Thymus (tissue), 14 donors: ENCODE measurements around the gene ZBTB7B. TPM values are rescaled to one million over a fixed set of nuclear protein-coding genes. Genes with fewer than 3 reads are reported as not detected.

ENCODE experiments used
- DNase-seq, 9 donors: peaks; one replicate each; pipeline ENCODE4 v3.0.0-alpha.2; 2013; ENCODE audit warnings: low spot score in 9 of 9, low read depth in 6 of 9, missing footprints in 1 of 9
- H3K27ac ChIP-seq, 2 donors: one replicate each; pipeline ENCODE4 v1.5.1; 2013; ENCODE audit warnings: control low read depth in 1 of 2, low read depth in 1 of 2, low read length in 1 of 2, mild to moderate bottlenecking in 1 of 2, moderate library complexity in 1 of 2
- H3K27me3 ChIP-seq, 2 donors: one replicate each; pipeline ENCODE4 v1.5.1; 2013; ENCODE audit warnings: low read length in 1 of 2; ENCODE audit not compliant: control insufficient read depth in 2 of 2, insufficient read depth in 1 of 2
- H3K36me3 ChIP-seq, 2 donors: one replicate each; pipeline ENCODE4 v1.5.1; 2013; ENCODE audit warnings: low read length in 1 of 2, mild to moderate bottlenecking in 1 of 2, moderate library complexity in 1 of 2; ENCODE audit not compliant: control insufficient read depth in 2 of 2, insufficient read depth in 2 of 2
- H3K4me1 ChIP-seq, 2 donors: one replicate each; pipeline ENCODE4 v1.5.1; 2013; ENCODE audit warnings: low read length in 2 of 2; ENCODE audit not compliant: control insufficient read depth in 2 of 2, insufficient read depth in 2 of 2
- H3K4me3 ChIP-seq, 2 donors: one replicate each; pipeline ENCODE4 v1.5.1; 2013; ENCODE audit warnings: low read length in 2 of 2, control low read depth in 1 of 2, mild to moderate bottlenecking in 1 of 2
- H3K9me3 ChIP-seq, 2 donors: one replicate each; pipeline ENCODE4 v1.5.1; 2013; ENCODE audit warnings: low read length in 1 of 2, mild to moderate bottlenecking in 1 of 2; ENCODE audit not compliant: control insufficient read depth in 2 of 2, insufficient read depth in 1 of 2
- WGBS: extraction: QIAGEN DNeasy Blood & Tissue Kit; methylation state at CpG from one replicate; pipeline ENCODE4 v1.1.7; 2013; 5-methylcytosine and 5-hydroxymethylcytosine counted together
- long read RNA-seq, 10 donors: transcript quantifications; one replicate each; lab custom pipeline, GENCODE V29; 2026
- polyA plus RNA-seq: library from polyadenylated mRNA; stranded (reverse); fragments of 200-250 nt; gene quantifications from one replicate; pipeline ENCODE4 v1.2.3, GENCODE V29; 2013
- total RNA-seq: library from RNA; stranded (reverse); fragments of 120-200 nt; gene quantifications from one replicate; pipeline ENCODE4 v1.2.4, GENCODE V29; 2013
- donor health status: healthy.

ZBTB7B gene
- total RNA-seq (12.1 TPM), polyA plus RNA-seq (21.9 TPM)
- long read RNA-seq, donor 1 = 0 reads
- long read RNA-seq, donor 2, partial matches to known transcripts = 0 of 13 reads
- long read RNA-seq, donor 2, other reads (novel, unspliced or antisense) = 5 of 13 reads
- long read RNA-seq, donor 3, partial matches to known transcripts = 0 of 2 reads
- long read RNA-seq, donor 3, other reads (novel, unspliced or antisense) = 0 of 2 reads
- long read RNA-seq, donor 4, partial matches to known transcripts = 0 of 3 reads
- long read RNA-seq, donor 4, other reads (novel, unspliced or antisense) = 0 of 3 reads
- long read RNA-seq, donor 5, partial matches to known transcripts = 21 of 28 reads
- long read RNA-seq, donor 5, other reads (novel, unspliced or antisense) = 0 of 28 reads
- long read RNA-seq, donor 6, partial matches to known transcripts = 0 of 1 reads
- long read RNA-seq, donor 6, other reads (novel, unspliced or antisense) = 0 of 1 reads
- long read RNA-seq, donor 7, partial matches to known transcripts = 9 of 10 reads
- long read RNA-seq, donor 7, other reads (novel, unspliced or antisense) = 0 of 10 reads
- long read RNA-seq, donor 8 = 0 reads
- long read RNA-seq, donor 9, partial matches to known transcripts = 0 of 2 reads
- long read RNA-seq, donor 9, other reads (novel, unspliced or antisense) = 0 of 2 reads
- long read RNA-seq, donor 10, partial matches to known transcripts = 0 of 2 reads
- long read RNA-seq, donor 10, other reads (novel, unspliced or antisense) = 0 of 2 reads

DNA sequence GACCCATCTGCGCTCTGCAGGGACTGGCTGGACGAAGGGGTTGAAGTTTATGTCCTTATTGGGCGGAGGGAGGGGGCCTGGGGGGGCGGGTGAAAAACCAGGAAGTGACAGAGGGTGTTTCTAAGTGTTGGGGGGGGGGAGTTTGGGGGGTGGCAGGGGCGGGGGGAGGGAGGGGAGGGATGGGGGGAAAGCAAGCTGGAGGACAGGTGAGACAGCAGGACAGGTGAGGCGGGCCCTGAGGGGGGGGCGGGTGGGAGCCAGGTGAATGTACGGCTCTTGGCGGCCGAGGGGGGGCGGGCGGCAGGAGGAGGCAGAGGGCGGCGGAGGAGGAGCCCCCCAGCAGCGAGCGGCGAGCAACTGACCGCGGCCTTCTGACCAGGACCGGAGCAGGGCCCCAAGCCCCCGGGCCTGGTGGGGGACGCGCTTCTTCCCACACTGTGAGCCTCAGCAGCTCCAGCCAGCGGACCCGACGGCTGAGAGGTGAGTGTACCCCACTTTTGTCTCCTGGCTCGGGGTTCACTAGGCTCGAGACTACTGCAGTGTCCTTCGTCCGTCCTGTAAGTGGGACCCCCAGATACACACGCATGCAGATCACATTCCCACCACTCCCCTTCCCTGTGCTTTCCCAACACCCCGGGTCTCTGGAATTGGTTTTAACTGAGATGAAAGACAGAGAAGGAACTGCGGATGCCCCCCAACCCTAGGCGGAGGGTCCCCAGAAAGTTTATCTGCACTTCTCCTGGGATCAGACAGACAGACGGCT, at the start of gene ZBTB7B:
Gene ZBTB7B (plus strand): TSS at position 339 of the 763 bp plus-strand sequence. CDS start 11,859 bp downstream, outside the sequence.
- peaks cover 0 to 19% of the 10 kb centered on the region in 2 donors for H3K9me3 ChIP-seq
- no peaks in the 10 kb centered on the region for H3K36me3 ChIP-seq
- peaks cover 3 to 94% of the 10 kb centered on the region in 2 donors for H3K4me1 ChIP-seq
- no peak for DNase-seq
- H3K27ac ChIP-seq = peak within 1 kb of the TSS; percentile 79 to 87
- peaks cover 47 to 84% of the 10 kb centered on the region in 2 donors for H3K27me3 ChIP-seq
- WGBS = 2% methylated on average over 34 of the region's 35 CpGs
- peak within 1 kb of the TSS; percentile 48 to 52 for H3K4me3 ChIP-seq

DNA sequence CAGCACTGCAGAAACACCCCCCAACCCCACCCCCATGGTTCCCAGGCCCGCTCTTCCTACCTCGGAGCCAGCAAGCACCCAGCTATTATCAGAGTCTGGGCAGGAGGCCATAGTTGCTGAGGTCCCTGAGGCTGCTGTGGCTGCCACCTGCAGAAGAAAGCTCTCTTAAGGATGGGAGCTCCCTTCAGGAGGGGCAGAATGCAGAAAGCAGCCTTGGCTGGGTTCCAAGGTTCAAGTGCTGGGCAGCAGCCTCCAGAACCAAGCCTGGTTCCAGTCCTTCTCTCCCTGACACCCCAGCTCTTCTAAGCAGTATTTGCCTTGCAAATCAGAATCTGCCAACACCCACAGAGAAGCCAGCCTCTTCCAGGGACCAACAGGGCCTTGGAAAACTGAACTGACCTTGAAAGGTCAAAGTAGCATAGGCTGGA, 49.0 kb upstream of the ZBTB7B start:
- Histone ChIP-seq H3K9me3 (no peaks in the 10 kb centered on the region), H3K4me1 (peaks cover 41 to 68% of the 10 kb centered on the region in 2 donors), H3K36me3 (peaks cover 34 to 47% of the 10 kb centered on the region in 2 donors), H3K27ac (peak overlapping the region; percentile 34 to 54), H3K27me3 (no peaks in the 10 kb centered on the region), H3K4me3 (peak overlapping the region; percentile 57 to 70)
- WGBS = 63% methylated on average over 2 of the region's 2 CpGs
- no peak for DNase-seq

DNA sequence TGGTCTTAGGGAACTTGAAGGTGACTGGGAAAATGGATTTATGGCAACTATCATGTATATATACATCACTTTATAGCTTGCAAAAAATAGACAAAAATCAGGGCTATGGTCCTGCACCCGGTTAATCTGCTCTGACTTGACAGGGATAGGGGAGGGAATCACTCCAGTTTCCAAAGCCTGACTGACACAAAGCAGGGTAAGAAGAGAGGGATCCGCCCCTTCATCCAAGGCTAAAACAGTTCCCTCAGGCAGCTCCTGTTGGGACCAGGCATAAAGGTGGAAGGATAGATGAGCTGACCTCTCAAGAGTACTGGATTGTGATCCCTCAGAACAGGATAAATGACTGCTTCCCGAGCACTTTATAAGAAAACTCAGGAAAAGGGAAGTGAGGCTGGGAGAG, 48.1 kb upstream of the ZBTB7B start:
- 71% methylated on average over 3 of the region's 3 CpGs for WGBS
- H3K4me1 ChIP-seq = peaks cover 41 to 68% of the 10 kb centered on the region in 2 donors
- DNase-seq = no peak
- H3K36me3 ChIP-seq = peaks cover 35 to 48% of the 10 kb centered on the region in 2 donors
- H3K27me3 ChIP-seq = no peaks in the 10 kb centered on the region
- H3K9me3 ChIP-seq = no peaks in the 10 kb centered on the region
- peak overlapping the region; percentile 57 to 70 for H3K4me3 ChIP-seq
- H3K27ac ChIP-seq = peak overlapping the region; percentile 72 to 99

DNA sequence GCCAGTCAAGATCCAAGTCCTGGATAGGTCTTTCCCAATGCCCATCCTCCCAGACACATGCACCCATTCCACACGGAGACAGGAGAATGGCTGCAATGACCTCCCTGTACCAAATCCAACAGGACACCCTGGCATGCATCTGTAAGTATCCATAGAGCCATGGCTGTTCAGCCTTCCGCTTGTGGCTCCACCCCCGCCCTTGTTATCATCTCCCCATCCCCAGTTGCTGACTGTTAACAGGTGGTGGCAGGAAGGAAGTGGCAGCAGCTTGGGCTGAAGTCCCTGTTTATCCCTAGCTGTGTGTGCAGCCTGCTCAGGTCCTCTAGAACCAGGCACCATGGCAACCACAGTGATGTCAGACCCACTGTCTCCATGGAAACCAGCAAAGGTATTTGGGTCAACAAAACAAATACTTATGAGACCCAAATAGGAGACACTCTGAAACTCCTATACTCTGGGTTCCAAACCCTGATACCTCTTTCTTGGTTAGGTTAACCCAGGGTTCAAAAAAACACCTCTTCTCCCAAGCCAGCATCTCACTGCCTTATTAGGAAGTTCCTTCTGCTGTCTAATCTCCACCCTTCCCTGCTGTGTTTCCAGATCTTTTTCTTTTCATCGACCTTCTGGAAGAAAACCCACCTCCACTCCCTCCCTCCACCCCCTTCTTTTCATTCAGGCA, 47.4 kb upstream of the ZBTB7B start:
- peaks cover 43 to 70% of the 10 kb centered on the region in 2 donors for H3K4me1 ChIP-seq
- peak overlapping the region; percentile 92 to 99 for H3K27ac ChIP-seq

DNA sequence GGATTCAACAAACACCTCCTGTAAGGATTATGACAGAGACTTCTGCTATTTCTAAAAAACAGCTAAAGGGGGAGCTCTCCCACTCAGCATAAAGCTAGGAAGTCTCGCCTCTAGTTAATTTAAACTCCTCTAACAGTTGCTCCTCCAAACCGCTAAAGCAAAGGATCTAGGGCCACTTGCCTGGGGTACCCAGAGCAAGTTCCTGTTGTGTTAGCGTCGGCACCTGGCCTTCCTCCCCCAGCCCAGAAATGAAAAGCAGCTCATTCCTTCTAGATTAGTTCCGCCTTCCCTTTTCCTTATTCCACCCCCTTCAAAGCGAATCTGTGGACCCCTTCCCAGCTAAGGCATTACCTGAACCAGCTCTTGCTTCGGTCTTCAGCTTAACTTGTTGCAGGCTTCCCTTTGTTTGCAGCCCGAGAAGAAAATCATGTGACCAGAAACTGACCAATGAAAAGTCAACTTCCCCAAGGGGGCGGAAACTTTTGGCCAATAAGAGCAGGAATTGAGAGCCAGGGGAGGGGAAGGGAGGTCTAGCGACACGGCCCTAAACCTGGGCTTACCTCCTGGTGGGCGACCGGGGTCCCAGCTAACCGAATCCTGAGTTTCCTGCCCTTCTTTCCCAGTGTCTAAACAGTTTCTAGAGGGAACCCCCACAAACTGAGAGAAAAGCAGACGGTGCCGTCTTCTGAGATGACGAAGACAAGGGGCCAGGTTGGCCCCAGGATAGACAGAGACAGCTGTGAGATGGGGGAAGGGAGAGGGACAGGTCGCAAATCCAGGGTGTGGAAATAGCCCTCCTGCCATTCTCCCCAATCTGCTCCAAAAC, 46.7 kb upstream of the ZBTB7B start, which contains the start of gene PBXIP1:
Gene PBXIP1 (minus strand): TSS at position 382 of the 826 bp plus-strand sequence. CDS start 2,378 bp downstream, outside the sequence.
- H3K36me3 ChIP-seq = peaks cover 28 to 42% of the 10 kb centered on the region in 2 donors
- H3K4me1 ChIP-seq = peaks cover 50 to 76% of the 10 kb centered on the region in 2 donors
- WGBS = under 1% methylated on average over 18 of the region's 18 CpGs
- peak; percentile 86 to 99 (median 97) for DNase-seq
- peak within 1 kb of the TSS; percentile 57 to 70 for H3K4me3 ChIP-seq
- peak within 1 kb of the TSS; percentile 92 to 99 for H3K27ac ChIP-seq
- H3K9me3 ChIP-seq = no peaks in the 10 kb centered on the region
- H3K27me3 ChIP-seq = no peaks in the 10 kb centered on the region

More for the DNA sequence above, 47.4 kb upstream of the ZBTB7B start:
- under 1% methylated on average over 4 of the region's 4 CpGs for whole genome bisulfite sequencing
- H3K36me3 ChIP-seq = peaks cover 35 to 50% of the 10 kb centered on the region in 2 donors
- H3K4me3 ChIP-seq = peak overlapping the region; percentile 57 to 70
- peak; percentile 71 to 96 (median 89) for DNase-seq
- H3K9me3 ChIP-seq = no peaks in the 10 kb centered on the region
- H3K27me3 ChIP-seq = no peaks in the 10 kb centered on the region

DNA sequence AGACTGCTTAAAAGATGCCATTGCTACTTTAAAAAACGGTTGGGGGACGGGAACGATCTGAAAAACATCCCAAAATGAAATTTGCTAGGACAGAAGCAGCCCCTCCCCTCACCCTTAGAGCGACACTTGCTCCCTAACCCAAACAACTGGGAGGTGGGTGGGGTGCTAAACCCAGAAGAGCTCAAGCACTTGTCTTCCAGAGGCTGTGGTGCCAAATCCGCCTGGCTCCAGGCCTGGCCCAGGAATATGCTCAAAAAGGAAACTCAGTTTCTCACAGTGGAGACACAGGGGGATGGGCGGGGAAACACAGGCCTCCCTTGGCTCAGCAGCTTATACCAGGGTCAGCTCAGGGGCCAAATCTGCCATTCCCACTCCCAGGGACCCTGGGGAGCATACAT, 46.1 kb upstream of the ZBTB7B start:
- Histone ChIP-seq H3K36me3 (peaks cover 22 to 36% of the 10 kb centered on the region in 2 donors), H3K9me3 (peaks cover 0 to 2% of the 10 kb centered on the region in 2 donors), H3K27me3 (no peaks in the 10 kb centered on the region), H3K27ac (peak overlapping the region; percentile 92 to 99), H3K4me3 (peak overlapping the region; percentile 57 to 70), H3K4me1 (peaks cover 48 to 72% of the 10 kb centered on the region in 2 donors)
- WGBS = 46% methylated on average over 6 of the region's 6 CpGs
- DNase-seq = no peak

DNA sequence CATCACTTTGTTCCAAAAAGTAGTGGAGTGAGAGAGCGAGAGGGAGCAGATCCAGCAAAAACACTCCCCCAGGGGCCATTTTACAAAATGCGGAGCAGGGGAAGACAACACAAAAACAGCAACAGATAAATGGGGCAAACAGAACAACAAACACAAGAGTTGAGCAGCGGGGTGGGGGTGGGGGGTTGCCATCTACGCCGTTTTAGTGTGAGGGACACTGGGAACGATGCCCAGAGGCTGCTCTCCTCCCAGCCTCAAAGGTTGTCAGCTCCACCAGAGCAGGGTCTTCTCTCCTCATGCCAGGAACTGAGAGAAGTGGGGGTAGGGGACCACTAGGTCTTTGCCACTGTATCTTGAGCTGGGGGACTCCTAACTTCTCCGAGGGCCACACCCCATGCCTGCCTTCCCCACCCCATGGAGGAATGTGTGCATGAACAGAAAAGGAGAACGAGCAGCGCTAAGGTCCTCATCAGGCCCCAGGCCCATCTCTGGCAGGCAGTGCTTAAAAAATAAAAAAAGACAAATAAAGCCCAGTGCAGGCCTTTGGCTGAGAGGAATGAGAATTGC, 45.4 kb upstream of the ZBTB7B start:
- no peak for DNase-seq
- no peaks in the 10 kb centered on the region for H3K27me3 ChIP-seq
- 90% methylated on average over 9 of the region's 9 CpGs for WGBS
- H3K27ac ChIP-seq = peak overlapping the region in 1 of 2 donors; percentile 99
- peaks cover 0 to 5% of the 10 kb centered on the region in 2 donors for H3K9me3 ChIP-seq
- H3K36me3 ChIP-seq = peaks cover 18 to 32% of the 10 kb centered on the region in 2 donors
- no peak overlapping the region for H3K4me3 ChIP-seq
- peaks cover 41 to 67% of the 10 kb centered on the region in 2 donors for H3K4me1 ChIP-seq
